D721Med (cell line): Measurements from ENCODE around the gene IPO9.

ENCODE experiments used
- DNase-seq: peaks from one replicate; pipeline ENCODE4 v3.0.0; 2011; ENCODE audit warnings: low spot score; ENCODE audit not compliant: insufficient read length
- FAIRE-seq: peaks from 2 replicates; lab custom pipeline; 2011; peaks lifted over from hg19 to GRCh38; lab: Jason Lieb, UNC
- TF ChIP-seq, protein P1 (sequence below): IDR thresholded peaks from 2 replicates; pipeline ENCODE4 v1.5.1; 2012; ENCODE audit warnings: mild to moderate bottlenecking, control low read depth; ENCODE audit not compliant: insufficient read depth; ENCODE audit errors: missing control alignments

Gene IPO9

GRCh38 chr1:201791779-201792173 is 37.2 kb upstream of the IPO9 start:
- no peak for DNase-seq
- TF ChIP-seq, protein P1, sequence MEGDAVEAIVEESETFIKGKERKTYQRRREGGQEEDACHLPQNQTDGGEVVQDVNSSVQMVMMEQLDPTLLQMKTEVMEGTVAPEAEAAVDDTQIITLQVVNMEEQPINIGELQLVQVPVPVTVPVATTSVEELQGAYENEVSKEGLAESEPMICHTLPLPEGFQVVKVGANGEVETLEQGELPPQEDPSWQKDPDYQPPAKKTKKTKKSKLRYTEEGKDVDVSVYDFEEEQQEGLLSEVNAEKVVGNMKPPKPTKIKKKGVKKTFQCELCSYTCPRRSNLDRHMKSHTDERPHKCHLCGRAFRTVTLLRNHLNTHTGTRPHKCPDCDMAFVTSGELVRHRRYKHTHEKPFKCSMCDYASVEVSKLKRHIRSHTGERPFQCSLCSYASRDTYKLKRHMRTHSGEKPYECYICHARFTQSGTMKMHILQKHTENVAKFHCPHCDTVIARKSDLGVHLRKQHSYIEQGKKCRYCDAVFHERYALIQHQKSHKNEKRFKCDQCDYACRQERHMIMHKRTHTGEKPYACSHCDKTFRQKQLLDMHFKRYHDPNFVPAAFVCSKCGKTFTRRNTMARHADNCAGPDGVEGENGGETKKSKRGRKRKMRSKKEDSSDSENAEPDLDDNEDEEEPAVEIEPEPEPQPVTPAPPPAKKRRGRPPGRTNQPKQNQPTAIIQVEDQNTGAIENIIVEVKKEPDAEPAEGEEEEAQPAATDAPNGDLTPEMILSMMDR = no peak
- no peak for FAIRE-seq

DNA sequence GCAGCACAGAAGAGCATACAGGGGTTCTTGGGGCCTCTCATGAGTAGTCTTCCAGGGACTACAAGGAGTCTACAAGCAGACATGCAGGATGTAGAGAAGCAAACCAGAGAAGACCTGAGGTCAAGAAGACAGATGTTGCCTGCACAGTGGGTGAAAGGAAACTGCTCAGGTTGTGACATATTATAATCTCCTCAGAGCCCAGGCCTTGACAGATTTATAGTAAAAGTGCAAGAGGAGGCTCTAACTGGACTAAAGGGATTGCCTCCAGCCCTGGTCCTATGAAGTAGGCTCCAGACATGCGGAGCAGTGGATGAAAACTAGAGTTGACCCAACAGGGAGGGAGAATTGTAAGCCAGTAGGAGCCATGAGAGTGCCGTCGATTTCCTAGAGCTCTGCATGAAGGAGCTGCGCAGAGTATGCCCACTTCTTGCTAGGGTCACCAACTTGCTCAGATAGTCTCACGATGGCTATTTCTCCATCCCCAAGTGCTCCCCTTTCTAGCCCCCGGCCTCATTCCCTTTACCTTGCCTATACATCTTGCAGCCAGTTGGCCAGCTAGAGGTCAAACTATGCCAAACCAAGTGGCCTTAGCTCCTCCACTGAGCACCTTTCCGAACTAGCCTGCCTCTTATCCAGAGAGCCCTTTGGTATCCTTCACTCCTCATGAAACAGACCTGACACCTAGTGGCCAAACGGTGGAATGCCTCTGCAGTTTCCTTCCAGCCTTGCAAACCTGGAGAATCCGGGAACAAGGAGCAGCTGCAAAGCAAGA is 36.2 kb upstream of the IPO9 start:
- DNase-seq (peak; percentile 92), FAIRE-seq (peak; percentile 25)
- TF ChIP-seq, protein P1 = peak; percentile 100

DNA sequence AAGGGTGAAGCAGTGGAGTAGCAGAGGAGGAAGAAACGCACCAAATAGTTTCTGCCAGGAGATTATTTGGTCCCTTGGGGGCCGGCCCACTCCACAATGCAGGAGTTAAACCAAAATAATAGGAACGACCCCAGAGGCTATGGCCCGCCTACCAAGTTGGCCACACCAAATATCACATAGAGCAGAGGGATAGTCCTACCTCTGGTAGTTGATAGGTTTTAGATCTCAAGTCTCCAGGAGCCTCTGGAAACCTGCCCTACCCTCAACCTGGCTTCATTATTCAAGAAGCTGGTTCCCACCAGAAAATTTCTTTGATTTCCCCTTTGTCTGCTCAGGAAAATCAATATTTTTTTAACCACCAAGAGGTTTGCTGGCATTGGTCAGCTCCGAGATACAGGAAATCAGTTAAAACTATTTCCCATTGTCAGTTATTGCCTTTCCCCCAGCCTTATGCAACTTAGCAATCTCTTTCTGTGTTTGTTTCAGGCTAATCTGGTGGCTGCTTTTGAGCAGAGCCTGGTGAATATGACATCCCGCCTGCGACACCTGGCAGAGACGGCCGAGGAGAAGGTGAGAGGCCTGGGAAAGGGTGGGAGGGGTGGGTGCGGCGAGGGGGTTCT is 35.5 kb upstream of the IPO9 start:
- TF ChIP-seq, protein P1 = no peak
- no peak for DNase-seq
- no peak for FAIRE-seq

DNA sequence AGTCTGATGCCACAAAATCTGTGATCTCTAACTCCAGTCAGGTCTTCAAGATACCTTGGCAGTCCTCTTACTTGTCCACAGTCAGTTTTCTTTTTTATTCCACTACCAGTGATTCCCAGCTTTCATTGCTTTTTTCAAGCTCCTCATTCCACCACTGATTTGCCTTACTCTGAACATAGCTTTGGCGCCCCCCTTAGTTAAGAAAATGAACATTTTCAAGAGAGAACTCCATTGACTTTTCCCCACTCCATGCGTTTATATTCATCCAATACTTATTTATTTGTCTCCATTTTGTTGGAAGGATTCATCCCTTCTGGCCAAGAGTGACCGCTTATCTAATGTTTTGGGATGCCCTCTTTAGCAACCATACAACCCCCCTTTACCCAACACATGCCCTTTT is 33.9 kb upstream of the IPO9 start:
- no peak for FAIRE-seq
- TF ChIP-seq, protein P1 = peak; percentile 44
- DNase-seq = no peak

- no peak for DNase-seq
- TF ChIP-seq, protein P1 = no peak
- no peak for FAIRE-seq
Measured at GRCh38 chr1:201800246-201800645, 28.7 kb upstream of the IPO9 start.

GRCh38 chr1:201806801-201807200 is 22.2 kb upstream of the IPO9 start:
- TF ChIP-seq, protein P1 = no peak
- FAIRE-seq (no peak), DNase-seq (no peak)
